NCI-H2029 treated with DMSO at 0.1 percent for 48 hours (cell line): ENCODE results near the gene CAB39.

Experiments used
- DNase-seq: peaks from one replicate; lab custom pipeline; 2025; lab: John Stamatoyannopoulos, UW

CAB39 gene

GRCh38 chr2:230757476-230757875 is 44.8 kb downstream of the CAB39 start:
- DNase-seq = no peak

- DNase-seq = no peak
These were observed 46.2 kb downstream of the CAB39 start for GRCh38 chr2:230758566-230759480.

GRCh38 chr2:230759481-230760167 is 47.0 kb downstream of the CAB39 start:
- DNase-seq = no peak

- DNase-seq = no peak
These were observed 49.1 kb downstream of the CAB39 start for GRCh38 chr2:230761704-230762103.

- DNase-seq = no peak
These were observed 49.8 kb downstream of the CAB39 start for GRCh38 chr2:230762317-230762896.

- no peak for DNase-seq
These were observed 51.7 kb downstream of the CAB39 start for GRCh38 chr2:230764346-230764745.

GRCh38 chr2:230765611-230766300 is 53.1 kb downstream of the CAB39 start:
- DNase-seq = no peak

- no peak for DNase-seq
These were observed 55.3 kb downstream of the CAB39 start for GRCh38 chr2:230767862-230768388.

- no peak for DNase-seq
These were observed 58.2 kb downstream of the CAB39 start for GRCh38 chr2:230770804-230771203.

DNA sequence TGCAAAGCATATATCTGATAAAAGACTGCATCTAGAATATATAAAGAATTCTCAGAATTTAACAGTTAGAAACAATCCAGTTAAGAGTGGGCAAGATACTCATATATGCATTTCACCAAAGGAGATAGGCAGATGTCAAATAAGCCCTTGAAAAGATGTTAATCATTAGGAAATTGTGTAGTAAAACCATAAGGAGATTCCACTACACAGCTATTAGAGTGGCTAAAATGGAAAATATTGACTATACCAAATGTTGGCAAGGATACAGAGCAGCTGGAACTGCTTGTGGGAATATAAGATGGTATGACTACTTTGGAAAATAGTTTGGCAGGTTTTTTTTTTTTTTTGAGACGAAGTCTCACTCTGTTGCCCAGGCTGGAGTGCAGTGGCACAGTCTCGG is 59.5 kb downstream of the CAB39 start:
- no peak for DNase-seq

DNA sequence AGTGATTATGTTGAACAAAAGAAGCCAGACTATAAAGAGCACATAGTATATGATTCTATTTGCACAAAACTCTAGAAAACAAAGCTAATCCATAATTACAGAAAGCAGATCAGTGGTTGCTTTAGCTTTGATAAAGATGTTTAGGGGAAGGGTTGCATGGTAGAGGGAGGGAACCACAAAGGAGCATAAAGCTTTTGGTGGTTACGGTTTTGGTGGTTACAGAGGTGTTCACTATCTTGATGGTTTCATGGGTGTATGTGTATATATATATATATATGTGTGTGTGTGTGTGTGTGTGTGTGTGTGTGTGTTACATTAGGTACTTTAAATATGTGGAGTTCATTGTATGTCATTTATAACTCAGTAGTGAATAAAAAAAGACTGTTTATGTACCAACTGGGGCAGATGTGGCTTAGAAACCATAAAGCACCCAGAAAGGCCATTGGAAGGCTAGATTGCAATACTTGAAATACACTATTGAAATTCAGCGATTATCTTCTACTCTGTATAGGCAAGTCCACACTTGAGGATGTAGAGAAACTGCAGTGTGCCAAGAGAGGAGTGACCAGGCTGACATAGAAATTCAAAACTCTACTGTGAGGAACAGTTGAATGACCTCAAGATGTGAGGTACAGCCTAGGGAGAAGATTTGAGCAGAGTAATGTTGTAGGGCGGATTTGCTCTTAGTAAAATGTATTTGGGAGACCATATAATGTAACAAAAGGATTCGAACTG is 60.6 kb downstream of the CAB39 start:
- DNase-seq = no peak

- DNase-seq = no peak
These were observed 61.8 kb downstream of the CAB39 start for GRCh38 chr2:230774348-230774951.

GRCh38 chr2:230775737-230776136 is 63.1 kb downstream of the CAB39 start:
- no peak for DNase-seq

DNA sequence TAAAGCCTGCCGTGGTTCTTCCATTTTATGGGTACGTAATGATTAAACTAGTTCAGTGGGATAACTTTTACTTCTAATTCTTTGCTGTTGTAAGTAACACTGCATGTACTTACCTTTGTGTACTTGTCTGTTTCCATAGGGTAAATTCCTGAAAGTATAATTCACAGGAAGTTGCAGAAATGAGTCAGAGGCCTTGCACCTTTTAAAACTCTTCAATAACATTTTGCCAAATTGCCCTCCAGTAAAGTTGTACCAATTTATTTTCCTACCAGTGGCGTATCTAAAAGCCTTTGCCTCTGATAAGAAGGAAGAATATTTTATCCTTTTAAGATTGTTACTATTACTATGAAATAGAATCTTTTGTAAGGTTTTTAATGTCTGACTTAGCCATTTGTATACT is 65.1 kb downstream of the CAB39 start:
- no peak for DNase-seq

DNA sequence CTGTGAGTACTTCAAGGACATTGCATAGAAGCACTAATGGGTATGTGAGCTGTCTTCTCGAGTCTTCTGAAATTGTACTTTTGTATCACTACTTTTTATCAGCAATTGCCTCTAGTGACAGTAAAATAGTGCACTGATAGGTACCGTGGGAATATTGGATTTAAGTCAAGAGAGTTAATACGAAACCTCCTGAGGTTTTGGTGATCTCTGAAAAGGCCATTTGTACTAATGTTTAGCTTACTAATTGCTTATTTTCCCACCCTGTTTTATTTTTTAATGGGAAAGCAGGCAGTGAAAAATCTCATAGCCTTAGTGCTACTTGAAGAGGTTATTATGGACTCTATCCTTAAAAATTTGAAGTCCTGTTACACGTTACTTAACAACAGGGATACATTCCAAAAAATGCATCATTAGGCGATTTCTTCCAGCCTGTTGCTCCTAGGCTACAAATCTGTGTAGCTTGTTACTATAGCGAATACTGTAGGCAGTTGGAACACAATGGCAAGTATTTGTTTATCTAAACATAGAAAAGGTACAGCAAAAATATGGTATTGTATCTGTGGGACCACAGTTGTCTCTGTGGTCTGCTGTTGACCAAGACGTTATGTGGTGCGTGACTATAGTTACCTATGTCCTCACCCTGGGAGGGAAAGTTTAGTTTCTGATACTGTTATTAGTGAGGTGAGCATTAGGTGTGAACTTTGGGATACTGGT is 65.9 kb downstream of the CAB39 start:
- no peak for DNase-seq

GRCh38 chr2:230779126-230779525 is 66.5 kb downstream of the CAB39 start:
- DNase-seq = no peak

DNA sequence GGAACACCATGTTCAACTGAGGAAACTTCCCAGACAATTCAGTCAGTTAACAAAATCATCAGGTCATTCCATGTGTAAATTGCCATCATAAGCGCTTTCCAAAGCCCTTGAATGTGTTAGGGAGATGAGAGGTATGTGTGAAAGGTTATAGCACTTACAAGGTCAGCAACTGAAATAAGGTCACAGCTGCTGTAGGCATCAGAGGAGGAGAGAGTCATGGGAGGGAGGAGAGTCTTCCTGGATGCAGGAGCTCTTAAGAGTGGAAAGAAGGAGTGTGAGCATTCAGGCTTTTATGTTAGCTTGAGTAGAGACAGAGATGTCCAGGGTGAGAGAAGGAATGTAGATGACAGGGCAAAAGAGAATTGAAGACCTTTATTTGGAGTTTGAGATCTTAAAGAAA is 67.0 kb downstream of the CAB39 start:
- no peak for DNase-seq

- DNase-seq = peak; percentile 29
These were observed 68.6 kb downstream of the CAB39 start for GRCh38 chr2:230781130-230781797.

GRCh38 chr2:230783101-230783500 is 70.5 kb downstream of the CAB39 start:
- no peak for DNase-seq

DNA sequence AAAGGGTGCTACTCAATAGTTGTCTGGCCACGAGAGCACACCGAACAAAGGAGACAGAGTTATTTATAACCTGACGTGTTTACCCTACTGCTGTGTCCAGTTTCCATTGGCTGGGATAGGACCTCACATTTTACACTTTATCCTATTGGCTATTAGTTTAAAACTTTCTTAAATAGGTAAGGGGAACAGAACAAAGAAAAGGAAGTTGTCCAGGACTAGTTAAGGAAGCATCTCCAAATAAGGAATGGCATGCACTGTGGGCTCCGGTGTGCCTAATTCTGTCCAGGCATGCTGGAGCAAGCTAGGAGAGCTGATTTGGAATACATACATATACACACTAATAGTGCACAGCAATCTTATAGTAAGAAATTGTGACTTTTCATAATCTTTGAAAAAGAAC is 72.2 kb downstream of the CAB39 start:
- no peak for DNase-seq
